Ascending aorta (tissue), 2 donors: ENCODE measurements around the gene SFSWAP. TPM values are rescaled to one million over a fixed set of nuclear protein-coding genes. Genes with fewer than 3 reads are reported as not detected.
"Not testable (repeated sequence)": the region's sequence is repeated elsewhere in the genome, so short reads cannot be mapped to it uniquely, and the experiment has no call there.

Experiments used
- DNase-seq, 2 donors: peaks; one replicate each; pipeline ENCODE4 v3.0.0-alpha.2; 2019; ENCODE audit warnings: low spot score in 2 of 2
- H3K27ac ChIP-seq, 2 donors: fragments of 200-600 bp; sonication (generic); one replicate each; pipeline ENCODE4 v1.5.1; 2016 to 2017; ENCODE audit warnings: mild to moderate bottlenecking in 1 of 2
- H3K27me3 ChIP-seq: fragments of 200-600 bp; sonication (generic); one replicate; pipeline ENCODE4 v1.5.1; 2017
- H3K36me3 ChIP-seq, 2 donors: fragments of 200-600 bp; sonication (generic); one replicate each; pipeline ENCODE4 v1.5.1; 2016
- H3K4me1 ChIP-seq, 2 donors: fragments of 200-600 bp; sonication (generic); one replicate each; pipeline ENCODE4 v1.5.1; 2016 to 2017; ENCODE audit warnings: mild to moderate bottlenecking in 1 of 2
- H3K4me3 ChIP-seq, 2 donors: fragments of 200-600 bp; sonication (generic); one replicate each; pipeline ENCODE4 v1.5.1; 2016 to 2017; ENCODE audit warnings: mild to moderate bottlenecking in 1 of 2
- H3K9me3 ChIP-seq, 2 donors: fragments of 200-600 bp; sonication (generic); one replicate each; pipeline ENCODE4 v1.5.1; 2016
- CTCF ChIP-seq, 3 experiments: fragments of 200-600 bp in 2 of 3; fragments of 450-650 bp in 1 of 3; sonication (generic) in 2 of 3; IDR thresholded peaks; one replicate each; pipeline ENCODE4 v1.5.1; 2016 to 2019; ENCODE audit warnings: antibody characterized with exemption in 3 of 3, mild to moderate bottlenecking in 1 of 3, moderate library complexity in 1 of 3
- intact Hi-C: fragments of 100-400 bp; cut with DNase I; formaldehyde crosslinking; loops from one replicate; pipeline ENCODE4 v1.15.1; 2023
- total RNA-seq: library from RNA; depleted of rRNA; stranded (reverse); fragments of >200 nt; gene quantifications from one replicate; pipeline ENCODE4 v1.1.0, GENCODE V29; 2016

SFSWAP gene
- total RNA-seq, 1 donor from 2014 or later, result 15.8 TPM

- H3K9me3 ChIP-seq, result no peaks in the 10 kb centered on the region
- TF ChIP-seq CTCF (IDR thresholded peaks at IDR 0.05), result no peak
- H3K4me1 ChIP-seq, result no peaks in the 10 kb centered on the region
- H3K4me3 ChIP-seq, result no peak overlapping the region
- intact Hi-C loops, result no loop called here
- no peaks in the 10 kb centered on the region for H3K27me3 ChIP-seq
- peaks cover 57 to 58% of the 10 kb centered on the region in 2 donors for H3K36me3 ChIP-seq
- DNase-seq, result no peak
- no peak overlapping the region for H3K27ac ChIP-seq
Measured at GRCh38 chr12:131740626-131741025, 29.7 kb downstream of the SFSWAP start.

GRCh38 chr12:131742761-131743160, 31.9 kb downstream of the SFSWAP start:
- H3K27ac ChIP-seq, DNase-seq, H3K4me3 ChIP-seq, H3K27me3 ChIP-seq, H3K9me3 ChIP-seq, H3K4me1 ChIP-seq, intact Hi-C loops: not testable (repeated sequence)
- peaks cover 60 to 68% of the 10 kb centered on the region in 2 donors for H3K36me3 ChIP-seq

DNA sequence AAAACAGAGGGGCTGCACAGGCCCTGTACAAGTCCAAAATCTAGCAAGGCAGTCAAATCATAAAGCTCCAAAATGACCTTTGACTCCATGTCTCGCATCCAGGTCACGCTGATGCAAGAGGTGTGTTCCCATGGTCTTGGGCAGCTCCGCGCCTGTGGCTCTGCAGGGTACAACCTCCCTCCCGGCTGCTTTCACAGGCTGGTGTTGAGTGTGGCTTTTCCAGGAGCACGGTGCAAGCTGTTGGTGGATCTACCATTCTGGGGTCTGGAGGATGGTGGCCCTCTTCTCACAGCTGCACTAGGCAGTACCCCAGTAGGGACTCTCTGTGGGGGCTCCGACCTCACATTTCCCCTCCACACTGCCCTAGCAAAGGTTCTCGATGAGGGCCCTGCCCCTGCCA, 32.5 kb downstream of the SFSWAP start:
- H3K36me3 ChIP-seq, result peaks cover 60 to 75% of the 10 kb centered on the region in 2 donors
- H3K4me3 ChIP-seq, intact Hi-C loops, DNase-seq, H3K27ac ChIP-seq, H3K9me3 ChIP-seq, H3K27me3 ChIP-seq, H3K4me1 ChIP-seq: not testable (repeated sequence)

DNA sequence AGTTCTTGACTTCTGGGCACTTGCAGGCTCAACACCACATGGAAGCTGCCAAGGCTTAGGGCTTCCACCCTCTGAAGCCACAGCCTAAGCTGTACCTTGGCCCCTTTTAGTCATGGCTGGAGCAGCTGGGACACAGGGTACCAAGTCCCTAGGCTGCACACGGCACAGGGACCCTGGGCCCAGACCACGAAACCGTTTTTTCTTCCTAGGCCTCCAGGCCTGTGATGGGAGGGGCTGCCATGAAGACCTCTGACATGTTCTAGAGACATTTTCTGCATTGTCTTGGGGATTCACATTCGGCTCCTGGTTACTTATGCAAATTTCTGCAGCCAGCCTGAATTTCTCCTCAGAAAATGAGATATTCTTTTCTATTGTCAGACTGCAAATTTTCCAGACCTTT, 33.0 kb downstream of the SFSWAP start:
- H3K4me3 ChIP-seq, intact Hi-C loops, H3K4me1 ChIP-seq, H3K9me3 ChIP-seq, H3K27me3 ChIP-seq, DNase-seq, H3K27ac ChIP-seq: not testable (repeated sequence)
- peaks cover 60 to 77% of the 10 kb centered on the region in 2 donors for H3K36me3 ChIP-seq

- H3K4me3 ChIP-seq, H3K9me3 ChIP-seq, DNase-seq, H3K4me1 ChIP-seq, intact Hi-C loops, H3K27me3 ChIP-seq, H3K27ac ChIP-seq: not testable (repeated sequence)
- peaks cover 58 to 75% of the 10 kb centered on the region in 2 donors for H3K36me3 ChIP-seq
Measured at GRCh38 chr12:131744675-131745074, 33.8 kb downstream of the SFSWAP start.

- no peaks in the 10 kb centered on the region for H3K9me3 ChIP-seq
- H3K4me3 ChIP-seq, result no peak overlapping the region
- no peaks in the 10 kb centered on the region for H3K4me1 ChIP-seq
- H3K36me3 ChIP-seq, result peaks cover 52 to 77% of the 10 kb centered on the region in 2 donors
- no peaks in the 10 kb centered on the region for H3K27me3 ChIP-seq
- DNase-seq, result no peak
- intact Hi-C loops, result no loop called here
- no peak overlapping the region for H3K27ac ChIP-seq
- no peak for TF ChIP-seq CTCF (IDR thresholded peaks at IDR 0.05)
Measured at GRCh38 chr12:131745706-131746105, 34.8 kb downstream of the SFSWAP start.

GRCh38 chr12:131747276-131748177, 36.6 kb downstream of the SFSWAP start:
- no peak for DNase-seq
- peaks cover 46 to 74% of the 10 kb centered on the region in 2 donors for H3K36me3 ChIP-seq

More at GRCh38 chr12:131747276-131748177, 36.6 kb downstream of the SFSWAP start:
- Histone ChIP-seq H3K27me3 (no peaks in the 10 kb centered on the region), H3K9me3 (no peaks in the 10 kb centered on the region), H3K27ac (no peak overlapping the region), H3K4me3 (no peak overlapping the region), H3K4me1 (no peaks in the 10 kb centered on the region)
- intact Hi-C loops, result no loop called here
- TF ChIP-seq CTCF (IDR thresholded peaks at IDR 0.05), result no peak
